CD14-positive monocyte (primary cell): ENCODE data around the gene GOSR1. TPM values are rescaled to one million over a fixed set of nuclear protein-coding genes. Genes with fewer than 3 reads are reported as not detected.

Experiments used
- DNase-seq, 3 donors: peaks; one replicate each; pipeline ENCODE4 v3.0.0-alpha.2; 2011 to 2022
- H2AFZ ChIP-seq: 2 replicates; pipeline ENCODE4 v1.6.0; 2012; ENCODE audit warnings: mild to moderate bottlenecking, low read depth, low read length, inconsistent platforms; ENCODE audit not compliant: insufficient read depth, poor library complexity, severe bottlenecking
- H3K27ac ChIP-seq, 2 donors: 1 replicate in 1 of 2; 2 replicates in 1 of 2; pipeline ENCODE4 v1.5.1; 2012 to 2013; ENCODE audit warnings: low read length in 2 of 2, control low read depth in 1 of 2, inconsistent platforms in 1 of 2, low read depth in 1 of 2, mild to moderate bottlenecking in 1 of 2
- H3K27me3 ChIP-seq, 2 donors: one replicate each; pipeline versions ENCODE4 v1.6.0 to v1.6.1; 2011 to 2013; ENCODE audit warnings: low read length in 2 of 2; ENCODE audit not compliant: control insufficient read depth in 2 of 2, insufficient read depth in 2 of 2
- H3K36me3 ChIP-seq, 2 donors: replicated peaks in 1 of 2; 1 replicate in 1 of 2; 2 replicates in 1 of 2; pipeline versions ENCODE4 v1.5.1 to v1.6.1; 2012 to 2013; ENCODE audit warnings: low read length in 2 of 2, control low read depth in 1 of 2, inconsistent platforms in 1 of 2, mild to moderate bottlenecking in 1 of 2; ENCODE audit not compliant: insufficient read depth in 2 of 2, control insufficient read depth in 1 of 2
- H3K4me1 ChIP-seq, 2 donors: 1 replicate in 1 of 2; 2 replicates in 1 of 2; pipeline versions ENCODE4 v1.5.1 to v1.6.1; 2012 to 2013; ENCODE audit warnings: low read length in 2 of 2, control low read depth in 1 of 2, inconsistent platforms in 1 of 2, mild to moderate bottlenecking in 1 of 2, moderate library complexity in 1 of 2; ENCODE audit not compliant: insufficient read depth in 2 of 2, control insufficient read depth in 1 of 2
- H3K4me2 ChIP-seq: replicated peaks from 2 replicates; pipeline ENCODE3; 2012; ENCODE audit warnings: low read length, moderate library complexity, mild to moderate bottlenecking; ENCODE audit not compliant: poor library complexity, severe bottlenecking; ENCODE audit errors: extremely low read depth
- H3K4me3 ChIP-seq, 3 experiments: fragments of 200-600 bp in 1 of 3; sonication (generic) in 1 of 3; replicated peaks in 1 of 3; 1 replicate in 2 of 3; 2 replicates in 1 of 3; pipeline ENCODE4 v1.5.1; 2011 to 2013; ENCODE audit warnings: low read length in 3 of 3, mild to moderate bottlenecking in 3 of 3, control low read depth in 2 of 3, low read depth in 2 of 3, inconsistent platforms in 1 of 3, moderate library complexity in 1 of 3
- H3K79me2 ChIP-seq: 2 replicates; pipeline ENCODE4 v1.6.0; 2012; ENCODE audit warnings: mild to moderate bottlenecking, control low read depth, inconsistent platforms, low read length, moderate library complexity; ENCODE audit not compliant: insufficient read depth
- H3K9ac ChIP-seq: 2 replicates; pipeline ENCODE4 v1.6.0; 2017; ENCODE audit warnings: low read length, mild to moderate bottlenecking; ENCODE audit not compliant: insufficient read depth, poor library complexity, severe bottlenecking
- H3K9me3 ChIP-seq, 2 donors: replicated peaks in 1 of 2; 1 replicate in 1 of 2; 2 replicates in 1 of 2; pipeline versions ENCODE4 v1.5.1 to v1.6.1; 2012 to 2013; ENCODE audit warnings: low read length in 2 of 2, control low read depth in 1 of 2; ENCODE audit not compliant: control insufficient read depth in 1 of 2, insufficient read depth in 1 of 2
- H4K20me1 ChIP-seq: 2 replicates; pipeline ENCODE4 v1.6.0; 2012; ENCODE audit warnings: mild to moderate bottlenecking, low read length, control low read depth, moderate library complexity; ENCODE audit not compliant: insufficient read depth
- H3K27ac Mint-ChIP-seq, 7 donors: one replicate each; pipeline ENCODE4 v1.8.0; 2020; ENCODE audit warnings: mild to moderate bottlenecking in 7 of 7, mixed read lengths in 7 of 7, moderate library complexity in 6 of 7, inconsistent platforms in 2 of 7
- H3K27me3 Mint-ChIP-seq, 3 donors: one replicate each; pipeline ENCODE4 v1.8.0; 2021 to 2022; ENCODE audit warnings: low read depth in 3 of 3, mild to moderate bottlenecking in 3 of 3, mixed read lengths in 3 of 3, moderate library complexity in 3 of 3, inconsistent platforms in 1 of 3
- H3K36me3 Mint-ChIP-seq, 2 donors: one replicate each; pipeline ENCODE4 v1.8.0; 2020; ENCODE audit warnings: mixed read lengths in 2 of 2, inconsistent platforms in 1 of 2, mild to moderate bottlenecking in 1 of 2
- H3K4me1 Mint-ChIP-seq: one replicate; pipeline ENCODE4 v1.8.0; 2020; ENCODE audit warnings: mild to moderate bottlenecking, mixed read lengths
- H3K4me3 Mint-ChIP-seq, 2 donors: one replicate each; pipeline ENCODE4 v1.8.0; 2020; ENCODE audit warnings: mild to moderate bottlenecking in 2 of 2, mixed read lengths in 2 of 2, moderate library complexity in 1 of 2
- H3K9me3 Mint-ChIP-seq, 7 donors: one replicate each; pipeline ENCODE4 v1.8.0; 2020 to 2022; ENCODE audit warnings: mixed read lengths in 7 of 7, mild to moderate bottlenecking in 6 of 7, moderate library complexity in 6 of 7, inconsistent platforms in 2 of 7
- CTCF ChIP-seq: fragments of 200-600 bp; IDR thresholded peaks from one replicate; pipeline ENCODE4 v1.8.0; 2022; ENCODE audit warnings: antibody characterized with exemption, mild to moderate bottlenecking
- WGBS: methylation state at CpG from one replicate; pipeline ENCODE4 v1.1.5; 2013; ENCODE audit warnings: missing lambda C conversion rate; ENCODE audit not compliant: insufficient coverage; 5-methylcytosine and 5-hydroxymethylcytosine counted together
- intact Hi-C, 2 donors: fragments of 100-400 bp; cut with micrococcal nuclease; formaldehyde crosslinking; loops; one replicate each; pipeline versions ENCODE4 v1.15.0 to v1.15.1; 2023
- polyA plus RNA-seq, 3 donors: library from polyadenylated mRNA; depleted of rRNA in 1 of 3; unstranded in 2 of 3; stranded (reverse) in 1 of 3; fragments of 300-500 nt in 2 of 3; fragments of >200 nt in 1 of 3; fragmentation: Illumina TruSeq in 2 of 3; gene quantifications; 1 replicate in 2 of 3; 2 replicates in 1 of 3; pipeline ENCODE4 v1.2.3, GENCODE V29; 2012 to 2021

Gene GOSR1
- polyA plus RNA-seq, 3 donors, result 12.6 to 35.7 (median 20.9) TPM

- Mint-ChIP-seq H3K27ac (peak overlapping the region; percentile 96 to 100 (median 99)), H3K36me3 (peaks cover 16 to 29% of the 10 kb centered on the region in 2 donors), H3K4me3 (peak overlapping the region; percentile 91 to 98), H3K9me3 (peaks cover 0 to 2% (median 0%) of the 10 kb centered on the region in 7 donors), H3K27me3 (peaks cover 0 to 5% (median 4%) of the 10 kb centered on the region in 3 donors), H3K4me1 (peaks cover 17% of the 10 kb centered on the region)
- Histone ChIP-seq H2AFZ (peak overlapping the region; percentile 87), H3K4me1 (peaks cover 10 to 18% of the 10 kb centered on the region in 2 donors), H3K4me3 (peak overlapping the region; percentile 42 to 97 (median 85)), H3K27ac (peak overlapping the region; percentile 89 to 96), H3K27me3 (peaks cover 0 to 1% of the 10 kb centered on the region in 2 donors), H3K36me3 (peaks cover 18 to 35% of the 10 kb centered on the region in 2 donors), H3K4me2 (peak overlapping the region; percentile 74), H3K9me3 (no peaks in the 10 kb centered on the region), H3K9ac (peak overlapping the region; percentile 95), H3K79me2 (peaks cover 40% of the 10 kb centered on the region), H4K20me1 (no peaks in the 10 kb centered on the region)
- DNase-seq, result peak; percentile 16 to 75 (median 40)
- WGBS, result 0% methylated on average over 8 of the region's 9 CpGs
- no peak for TF ChIP-seq CTCF
- intact Hi-C loops, result loop anchor here in 1 of 2 donors (10.0 kb wide), 1 partner anchor 353 kb away; no protein-coding TSS in a partner anchor
Measured at GRCh38 chr17:30477774-30478115, 537 bp downstream of the GOSR1 start.

- TF ChIP-seq CTCF, result no peak
- no peak overlapping the region for H2AFZ ChIP-seq
- peaks cover 39% of the 10 kb centered on the region for H3K79me2 ChIP-seq
- H3K4me3 ChIP-seq, result no peak overlapping the region
- no peak overlapping the region for H3K9ac ChIP-seq
- Mint-ChIP-seq H3K27ac (no peak overlapping the region), H3K9me3 (no peaks in the 10 kb centered on the region), H3K27me3 (no peaks in the 10 kb centered on the region), H3K4me3 (no peak overlapping the region), H3K36me3 (peaks cover 57 to 75% of the 10 kb centered on the region in 2 donors), H3K4me1 (peaks cover 9% of the 10 kb centered on the region)
- no peak for DNase-seq
- intact Hi-C loops, result no loop called here
- peaks cover 8% of the 10 kb centered on the region for H4K20me1 ChIP-seq
- H3K27me3 ChIP-seq, result no peaks in the 10 kb centered on the region
- peaks cover 64 to 84% of the 10 kb centered on the region in 2 donors for H3K36me3 ChIP-seq
- H3K4me2 ChIP-seq, result no peak overlapping the region
- no peaks in the 10 kb centered on the region for H3K9me3 ChIP-seq
- H3K4me1 ChIP-seq, result peaks cover 6 to 11% of the 10 kb centered on the region in 2 donors
- H3K27ac ChIP-seq, result no peak overlapping the region
Measured at GRCh38 chr17:30482555-30482954, 5.3 kb downstream of the GOSR1 start.
